ENCODE results near the gene LRBA.

GRCh38 chr4:150237110-150237872 is 777.8 kb downstream of the LRBA start:
- TF ChIP-seq CTCF (IDR thresholded peaks at IDR 0.05) = no peak
- TF ChIP-seq POLR2A (IDR thresholded peaks at IDR 0.05) = no peak

Measured in ovary (tissue), 3 donors.